ENCODE results near the gene NGEF. TPM values are rescaled to one million over a fixed set of nuclear protein-coding genes. Genes with fewer than 3 reads are reported as not detected.

NGEF gene
- total RNA-seq, 1 donor: 0.21 TPM

GRCh38 chr2:233002829-233003657, 10.0 kb downstream of the NGEF start:
- Histone ChIP-seq H3K4me1 (ENCODE audit: insufficient read depth, low read length) (no peaks in the 10 kb centered on the region), H3K9me3 (ENCODE audit: low read depth, low read length) (no peaks in the 10 kb centered on the region), H3K4me3 (ENCODE audit: low read length) (no peak overlapping the region), H3K27me3 (ENCODE audit: insufficient read depth, low read length) (no peaks in the 10 kb centered on the region)

GRCh38 chr2:233000886-233001750, 11.9 kb downstream of the NGEF start:
- no peaks in the 10 kb centered on the region for H3K4me1 ChIP-seq (ENCODE audit: insufficient read depth, low read length)
- H3K27me3 ChIP-seq (ENCODE audit: insufficient read depth, low read length): no peaks in the 10 kb centered on the region

GRCh38 chr2:232999354-232999753, 13.7 kb downstream of the NGEF start:
- Histone ChIP-seq H3K27me3 (ENCODE audit: insufficient read depth, low read length) (no peaks in the 10 kb centered on the region), H3K4me1 (ENCODE audit: insufficient read depth, low read length) (no peaks in the 10 kb centered on the region), H3K4me3 (ENCODE audit: low read length) (no peak overlapping the region), H3K9me3 (ENCODE audit: low read depth, low read length) (no peaks in the 10 kb centered on the region)

More at GRCh38 chr2:233000886-233001750, 11.9 kb downstream of the NGEF start:
- Histone ChIP-seq H3K4me3 (ENCODE audit: low read length) (no peak overlapping the region), H3K9me3 (ENCODE audit: low read depth, low read length) (no peaks in the 10 kb centered on the region)

GRCh38 chr2:232998666-232998985, 14.4 kb downstream of the NGEF start:
- no peak overlapping the region for H3K4me3 ChIP-seq (ENCODE audit: low read length)
- H3K9me3 ChIP-seq (ENCODE audit: low read depth, low read length): no peaks in the 10 kb centered on the region
- H3K4me1 ChIP-seq (ENCODE audit: insufficient read depth, low read length): no peaks in the 10 kb centered on the region
- H3K27me3 ChIP-seq (ENCODE audit: insufficient read depth, low read length): no peaks in the 10 kb centered on the region

GRCh38 chr2:232997749-232998665, 15.0 kb downstream of the NGEF start:
- Histone ChIP-seq H3K9me3 (ENCODE audit: low read depth, low read length) (no peaks in the 10 kb centered on the region), H3K4me1 (ENCODE audit: insufficient read depth, low read length) (no peaks in the 10 kb centered on the region), H3K27me3 (ENCODE audit: insufficient read depth, low read length) (no peaks in the 10 kb centered on the region), H3K4me3 (ENCODE audit: low read length) (no peak overlapping the region)

GRCh38 chr2:232994446-232994845, 18.6 kb downstream of the NGEF start:
- Histone ChIP-seq H3K9me3 (ENCODE audit: low read depth, low read length) (no peaks in the 10 kb centered on the region), H3K27me3 (ENCODE audit: insufficient read depth, low read length) (no peaks in the 10 kb centered on the region), H3K4me1 (ENCODE audit: insufficient read depth, low read length) (no peaks in the 10 kb centered on the region), H3K4me3 (ENCODE audit: low read length) (no peak overlapping the region)

GRCh38 chr2:232993231-232993821, 19.7 kb downstream of the NGEF start:
- H3K27me3 ChIP-seq (ENCODE audit: insufficient read depth, low read length): no peaks in the 10 kb centered on the region
- H3K9me3 ChIP-seq (ENCODE audit: low read depth, low read length): no peaks in the 10 kb centered on the region
- H3K4me3 ChIP-seq (ENCODE audit: low read length): no peak overlapping the region
- H3K4me1 ChIP-seq (ENCODE audit: insufficient read depth, low read length): no peaks in the 10 kb centered on the region

GRCh38 chr2:232986155-232986554, 26.9 kb downstream of the NGEF start:
- H3K9me3 ChIP-seq (ENCODE audit: low read depth, low read length): no peaks in the 10 kb centered on the region
- no peaks in the 10 kb centered on the region for H3K4me1 ChIP-seq (ENCODE audit: insufficient read depth, low read length)
- no peak overlapping the region for H3K4me3 ChIP-seq (ENCODE audit: low read length)

GRCh38 chr2:232984451-232985207, 28.4 kb downstream of the NGEF start:
- H3K4me3 ChIP-seq (ENCODE audit: low read length): no peak overlapping the region
- H3K4me1 ChIP-seq (ENCODE audit: insufficient read depth, low read length): no peaks in the 10 kb centered on the region
- H3K27me3 ChIP-seq (ENCODE audit: insufficient read depth, low read length): no peaks in the 10 kb centered on the region
- no peaks in the 10 kb centered on the region for H3K9me3 ChIP-seq (ENCODE audit: low read depth, low read length)

More at GRCh38 chr2:232986155-232986554, 26.9 kb downstream of the NGEF start:
- no peaks in the 10 kb centered on the region for H3K27me3 ChIP-seq (ENCODE audit: insufficient read depth, low read length)

- Histone ChIP-seq H3K4me3 (ENCODE audit: low read length) (no peak overlapping the region), H3K4me1 (ENCODE audit: insufficient read depth, low read length) (no peaks in the 10 kb centered on the region), H3K27me3 (ENCODE audit: insufficient read depth, low read length) (no peaks in the 10 kb centered on the region), H3K9me3 (ENCODE audit: low read depth, low read length) (no peaks in the 10 kb centered on the region)
Observed at GRCh38 chr2:232983669-232984140, 29.4 kb downstream of the NGEF start.

- Histone ChIP-seq H3K27me3 (ENCODE audit: insufficient read depth, low read length) (no peaks in the 10 kb centered on the region), H3K4me1 (ENCODE audit: insufficient read depth, low read length) (no peaks in the 10 kb centered on the region), H3K9me3 (ENCODE audit: low read depth, low read length) (no peaks in the 10 kb centered on the region), H3K4me3 (ENCODE audit: low read length) (no peak overlapping the region)
Observed at GRCh38 chr2:232982926-232983668, 30.0 kb downstream of the NGEF start.

GRCh38 chr2:232981767-232982360, 31.2 kb downstream of the NGEF start:
- Histone ChIP-seq H3K27me3 (ENCODE audit: insufficient read depth, low read length) (no peaks in the 10 kb centered on the region), H3K4me3 (ENCODE audit: low read length) (no peak overlapping the region), H3K9me3 (ENCODE audit: low read depth, low read length) (no peaks in the 10 kb centered on the region), H3K4me1 (ENCODE audit: insufficient read depth, low read length) (no peaks in the 10 kb centered on the region)

- no peak overlapping the region for H3K4me3 ChIP-seq (ENCODE audit: low read length)
- H3K4me1 ChIP-seq (ENCODE audit: insufficient read depth, low read length): no peaks in the 10 kb centered on the region
- no peaks in the 10 kb centered on the region for H3K9me3 ChIP-seq (ENCODE audit: low read depth, low read length)
- no peaks in the 10 kb centered on the region for H3K27me3 ChIP-seq (ENCODE audit: insufficient read depth, low read length)
Observed at GRCh38 chr2:232981356-232981755, 31.7 kb downstream of the NGEF start.

Data from mononuclear cell (primary cell).